ENCODE data around the gene UROC1. TPM values are rescaled to one million over a fixed set of nuclear protein-coding genes. Genes with fewer than 3 reads are reported as not detected.

UROC1 gene
- total and polyA plus RNA-seq, 9 of the 15 experiments (the other 6 are each of a cell fraction or from before 2014, with no cell fraction given) = not detected

- 0 out of 4 replicates have a peak, but pooled peaks of 1 of the 2 experiments have one; percentile 45 for TF ChIP-seq TRIM24 (IDR thresholded peaks at IDR 0.05)
- no peak for TF ChIP-seq ZNF41 (CRISPR knock-in tag; conservative IDR thresholded peaks at IDR 0.05)
- no peak for TF ChIP-seq CEBPG (CRISPR knock-in tag; IDR thresholded peaks at IDR 0.05)
- TF ChIP-seq CEBPG (tag; conservative IDR thresholded peaks at IDR 0.05 in 1 of 2, IDR thresholded peaks at IDR 0.05 in 1 of 2) = no peak
- peak; percentile 59; the same call in 1 of the 2 replicates for TF ChIP-seq ETV1 (tag; conservative IDR thresholded peaks at IDR 0.05; ENCODE audit: low read depth)
- TF ChIP-seq NFE2 (IDR thresholded peaks at IDR 0.05; ENCODE audit: low read depth) = peak; percentile 89
- TF ChIP-seq LEF1 (IDR thresholded peaks at IDR 0.05) = peak; percentile 46; the same call in 1 of the 2 replicates
- TF ChIP-seq UBTF (IDR thresholded peaks at IDR 0.05; ENCODE audit: borderline replicate concordance in 1 of 2, low read depth in 2 of 2, low read length in 2 of 2) = no peak
- peak; percentile 28; the same call in 1 of the 2 replicates for TF ChIP-seq EP400 (IDR thresholded peaks at IDR 0.05)
- peak; percentile 52; the same call in 1 of the 2 replicates for TF ChIP-seq SMARCE1 (IDR thresholded peaks at IDR 0.05)
- TF ChIP-seq MAFK (IDR thresholded peaks at IDR 0.05; ENCODE audit: low read length) = peak; percentile 91
- peak; percentile 94 for TF ChIP-seq MGA (IDR thresholded peaks at IDR 0.05)
Observed at GRCh38 chr3:126540342-126540849, 22.8 kb upstream of the UROC1 start (continued).
